HCT116 (cell line): ENCODE data around the gene ARPC1A. TPM values are rescaled to one million over a fixed set of nuclear protein-coding genes. Genes with fewer than 3 reads are reported as not detected.

Source experiments
- ATAC-seq: fragments of 200-7000 bp; cut with Tn5 transposase; 2 replicates; pipeline ENCODE4 v1.9.1; 2020; ENCODE audit warnings: mild to moderate bottlenecking, moderate library complexity
- BruUV-seq: library from RNA; stranded (reverse); fragments of 400-500 nt; replicated peaks from 2 replicates; lab custom pipeline; 2021; lab: Mats Ljungman, UMichigan
- CTCF ChIA-PET: fragments of 300-600 bp; sonication (Branson Sonifier 250); formaldehyde crosslinking; loops from one replicate; lab custom pipeline; 2021; ENCODE audit warnings: antibody characterized with exemption; lab: Charles Lee
- POLR2A ChIA-PET: fragments of 300-600, 350-600 bp; sonication (Branson Sonifier 250); formaldehyde crosslinking; loops from one replicate; lab custom pipeline; 2021; ENCODE audit warnings: antibody characterized with exemption; lab: Charles Lee
- RAD21 ChIA-PET, 2 experiments: fragments of 300-600 bp; sonication (Branson Sonifier 250); formaldehyde crosslinking; loops; one replicate each; lab custom pipeline; 2023; ENCODE audit warnings: low total read pairs in 2 of 2; ENCODE audit not compliant: uncharacterized antibody in 2 of 2, unreplicated experiment in 2 of 2, low non-redundant PET in 1 of 2; lab: Charles Lee
- DNase-seq: peaks from one replicate; pipeline ENCODE4 v3.0.0-alpha.2; 2010; ENCODE audit warnings: low read depth, low spot score
- H2AFZ ChIP-seq: fragments of 200-600 bp; shearing (Covaris generic), sonication (generic); 2 replicates; pipeline ENCODE4 v1.6.1; 2017; ENCODE audit warnings: low read depth, mixed run types, mixed read lengths, antibody characterized with exemption, low read length; ENCODE audit not compliant: poor library complexity, severe bottlenecking
- H3K27ac ChIP-seq: 2 replicates; pipeline ENCODE4 v1.5.1; 2012; ENCODE audit warnings: low read depth, low read length
- H3K27me3 ChIP-seq: fragments of 200-600 bp; sonication (generic); 2 replicates; pipeline ENCODE4 v1.6.1; 2016; ENCODE audit warnings: mixed run types, low read length, mixed read lengths; ENCODE audit not compliant: insufficient read depth
- H3K36me3 ChIP-seq, 2 experiments: fragments of 200-500 bp in 1 of 2; fragments of 200-600 bp in 1 of 2; sonication (Bioruptor generic) in 1 of 2; sonication (generic) in 1 of 2; 2 replicates each; pipeline versions ENCODE4 v1.5.1 to v1.6.1; 2014 to 2016; ENCODE audit warnings: low read length in 2 of 2, inconsistent platforms in 1 of 2, mixed read lengths in 1 of 2, mixed run types in 1 of 2; ENCODE audit not compliant: insufficient read depth in 2 of 2, control insufficient read depth in 1 of 2
- H3K4me1 ChIP-seq, 2 experiments: fragments of 200-600 bp in 1 of 2; sonication (generic) in 1 of 2; 2 replicates each; pipeline versions ENCODE4 v1.5.1 to v1.6.1; 2012 to 2017; ENCODE audit warnings: low read length in 2 of 2, inconsistent platforms in 1 of 2, mild to moderate bottlenecking in 1 of 2, mixed read lengths in 1 of 2, mixed run types in 1 of 2, moderate library complexity in 1 of 2; ENCODE audit not compliant: insufficient read depth in 2 of 2, control insufficient read depth in 1 of 2
- H3K4me2 ChIP-seq: fragments of 200-600 bp; sonication (generic); 2 replicates; pipeline ENCODE4 v1.6.1; 2017; ENCODE audit warnings: mixed run types, low read length, mixed read lengths
- H3K4me3 ChIP-seq, 2 experiments: fragments of 200-600 bp in 1 of 2; sonication (generic) in 1 of 2; replicated peaks in 1 of 2; 2 replicates each; pipeline ENCODE4 v1.5.1; 2011 to 2016; ENCODE audit warnings: low read length in 2 of 2, control low read depth in 1 of 2, low read depth in 1 of 2, mild to moderate bottlenecking in 1 of 2, mixed read lengths in 1 of 2, mixed run types in 1 of 2
- H3K79me2 ChIP-seq: fragments of 200-600 bp; sonication (generic); 2 replicates; pipeline ENCODE4 v1.6.1; 2017; ENCODE audit warnings: mild to moderate bottlenecking, mixed run types, low read length, moderate library complexity, mixed read lengths; ENCODE audit not compliant: insufficient read depth
- H3K9ac ChIP-seq: fragments of 200-600 bp; sonication (generic); 2 replicates; pipeline ENCODE4 v1.6.1; 2016; ENCODE audit warnings: low read length, mixed read lengths
- H3K9me2 ChIP-seq: fragments of 200-600 bp; sonication (generic), shearing (Covaris generic); 2 replicates; pipeline ENCODE4 v1.6.1; 2017; ENCODE audit warnings: mixed run types, mild to moderate bottlenecking, moderate library complexity; ENCODE audit not compliant: insufficient read depth
- H3K9me3 ChIP-seq, 2 experiments: fragments of 200-500 bp in 1 of 2; fragments of 200-600 bp in 1 of 2; sonication (Bioruptor generic) in 1 of 2; sonication (generic) in 1 of 2; 2 replicates each; pipeline ENCODE4 v1.6.1; 2014 to 2017; ENCODE audit warnings: low read length in 2 of 2, mixed read lengths in 2 of 2, inconsistent platforms in 1 of 2, low read depth in 1 of 2, mild to moderate bottlenecking in 1 of 2, mixed run types in 1 of 2, moderate library complexity in 1 of 2; ENCODE audit not compliant: control insufficient read depth in 1 of 2, insufficient read depth in 1 of 2
- H4K20me1 ChIP-seq: fragments of 200-600 bp; sonication (generic), shearing (Covaris generic); 2 replicates; pipeline ENCODE4 v1.6.1; 2017; ENCODE audit warnings: mixed run types, mild to moderate bottlenecking, moderate library complexity; ENCODE audit not compliant: insufficient read depth
- ELF1 ChIP-seq: IDR thresholded peaks from 2 replicates; pipeline ENCODE4 v1.6.1; 2012; ENCODE audit warnings: low read depth, borderline replicate concordance
- POLR2A ChIP-seq: IDR thresholded peaks from 2 replicates; pipeline ENCODE4 v1.7.0; 2011; ENCODE audit warnings: borderline replicate concordance; ENCODE audit not compliant: insufficient read depth, insufficient read length; ENCODE audit errors: extremely low read depth
- POLR2AphosphoS5 ChIP-seq: IDR thresholded peaks from 2 replicates; pipeline ENCODE4 v1.6.1; 2011; ENCODE audit warnings: mild to moderate bottlenecking, low read depth, low read length, moderate library complexity
- SP1 ChIP-seq: IDR thresholded peaks from 2 replicates; pipeline ENCODE4 v1.6.1; 2012; ENCODE audit warnings: low read depth
- intact Hi-C: fragments of 100-400 bp; cut with micrococcal nuclease; formaldehyde crosslinking; loops from 2 replicates; pipeline ENCODE4 v1.10.0; 2022
- total RNA-seq: library from RNA; stranded (reverse); gene quantifications from one replicate; pipeline ENCODE4 v1.2.1, GENCODE V29; 2021; ENCODE audit not compliant: unreplicated experiment
- TF ChIP-seq, protein P1 (sequence below): IDR thresholded peaks from 2 replicates; pipeline ENCODE4 v1.6.1; 2012

The ARPC1A gene
- total RNA-seq, 1 experiment from 2014 or later = 250 TPM

DNA sequence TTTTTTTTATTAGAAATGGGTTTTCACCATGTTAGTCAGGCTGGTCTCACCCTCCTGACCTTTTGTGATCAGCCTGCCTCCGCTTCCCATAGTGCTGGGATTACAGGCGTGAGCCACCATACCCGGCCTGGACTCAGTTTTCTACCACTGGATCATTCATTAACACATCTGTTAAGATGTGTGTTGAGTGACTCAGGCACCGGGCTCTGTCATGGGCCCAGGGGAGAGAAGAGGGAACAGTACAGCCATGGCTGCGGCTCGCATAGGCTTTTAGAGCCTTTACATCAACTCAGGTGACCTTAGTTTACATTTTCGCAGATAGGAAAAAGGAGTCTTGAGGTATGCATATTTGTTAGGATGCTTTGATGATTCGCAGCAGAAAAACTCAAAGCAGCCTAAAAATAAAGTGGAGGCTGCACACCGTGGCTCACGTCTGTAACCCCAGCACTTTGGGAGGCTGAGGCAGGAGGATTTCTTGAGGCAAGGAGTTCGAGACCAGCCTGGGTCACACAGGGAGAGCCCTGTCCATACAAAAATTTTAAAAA, 45.8 kb downstream of the ARPC1A start:
- ChIA-PET CTCF (no interaction called here), POLR2A (no interaction called here), RAD21 (no interaction called here)
- Histone ChIP-seq H3K27ac (no peak overlapping the region), H3K4me2 (peak overlapping the region; percentile 71), H3K9ac (peak overlapping the region; percentile 33), H3K79me2 (peaks cover 16% of the 10 kb centered on the region), H3K36me3 (peaks cover 2 to 8% of the 10 kb centered on the region in 2 experiments; a peak in 2 of 4 replicates), H4K20me1 (no peaks in the 10 kb centered on the region), H3K9me3 (no peaks in the 10 kb centered on the region), H2AFZ (no peak overlapping the region), H3K9me2 (no peaks in the 10 kb centered on the region), H3K27me3 (no peaks in the 10 kb centered on the region), H3K4me3 (no peak overlapping the region; a peak in 1 of 4 replicates), H3K4me1 (peaks cover 24 to 54% of the 10 kb centered on the region in 2 experiments)
- no TSS peak for BruUV-seq
- intact Hi-C loops = no loop called here
- TF ChIP-seq, protein P1, sequence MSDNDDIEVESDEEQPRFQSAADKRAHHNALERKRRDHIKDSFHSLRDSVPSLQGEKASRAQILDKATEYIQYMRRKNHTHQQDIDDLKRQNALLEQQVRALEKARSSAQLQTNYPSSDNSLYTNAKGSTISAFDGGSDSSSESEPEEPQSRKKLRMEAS = no peak
- ATAC-seq (no peak), DNase-seq (no peak)

GRCh38 chr7:99372275-99373090, 46.8 kb downstream of the ARPC1A start:
- DNase-seq = no peak
- peaks cover 2 to 7% of the 10 kb centered on the region in 2 experiments; a peak in 2 of 4 replicates for H3K36me3 ChIP-seq
- peaks cover 26% of the 10 kb centered on the region for H3K79me2 ChIP-seq
- peaks cover 24 to 60% of the 10 kb centered on the region in 2 experiments for H3K4me1 ChIP-seq
- H3K9me3 ChIP-seq = no peaks in the 10 kb centered on the region
- no TSS peak for BruUV-seq
- H3K27ac ChIP-seq = peak overlapping the region; percentile 54
- ChIA-PET CTCF (no interaction called here), RAD21 (no interaction called here), POLR2A (no interaction called here)
- peak overlapping the region; percentile 71 for H3K4me2 ChIP-seq
- intact Hi-C loops = no loop called here
- peak overlapping the region; percentile 24 to 45 for H3K4me3 ChIP-seq
- TF ChIP-seq POLR2A (no peak), ELF1 (peak; percentile 71; the same call in 1 of the 2 replicates), POLR2AphosphoS5 (peak; percentile 36; the same call in 1 of the 2 replicates), SP1 (0 out of 2 replicates have a peak, but pooled peaks have one; percentile 14)
- TF ChIP-seq, all 23 proteins: peak for 3
- H2AFZ ChIP-seq = no peak overlapping the region
- peak overlapping the region; percentile 43 for H3K9ac ChIP-seq
- no peaks in the 10 kb centered on the region for H3K9me2 ChIP-seq
- no peaks in the 10 kb centered on the region for H3K27me3 ChIP-seq
- no peak for ATAC-seq
- H4K20me1 ChIP-seq = no peaks in the 10 kb centered on the region
